Measurements from ENCODE around the gene ELP4.

DNA sequence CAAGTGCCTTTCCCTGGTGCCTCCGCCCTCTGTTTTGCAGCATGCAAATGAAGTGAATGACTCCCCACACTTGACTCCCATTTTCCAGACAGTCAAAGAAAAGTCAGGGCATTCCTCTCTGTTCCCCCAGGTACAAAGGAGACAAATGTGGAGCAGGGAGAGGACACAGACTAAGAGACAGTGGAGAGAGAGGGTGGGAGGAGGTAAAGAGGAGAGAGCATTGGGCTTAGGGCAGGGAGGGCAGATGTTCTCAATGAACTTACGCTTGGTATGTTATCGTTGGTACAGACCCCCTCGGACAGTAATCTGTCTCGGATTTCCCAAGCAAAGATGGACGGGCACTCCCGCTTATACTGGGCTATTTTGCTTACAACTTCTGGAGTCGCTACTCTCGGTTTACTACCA is 291.7 kb downstream of the ELP4 start:
- no peak for TF ChIP-seq TAF1 (IDR thresholded peaks at IDR 0.05; ENCODE audit: borderline replicate concordance, insufficient read depth, low read length)
- TF ChIP-seq SIN3A (IDR thresholded peaks at IDR 0.05; ENCODE audit: borderline replicate concordance, insufficient read depth, low read length), result no peak
- TF ChIP-seq, protein P1, sequence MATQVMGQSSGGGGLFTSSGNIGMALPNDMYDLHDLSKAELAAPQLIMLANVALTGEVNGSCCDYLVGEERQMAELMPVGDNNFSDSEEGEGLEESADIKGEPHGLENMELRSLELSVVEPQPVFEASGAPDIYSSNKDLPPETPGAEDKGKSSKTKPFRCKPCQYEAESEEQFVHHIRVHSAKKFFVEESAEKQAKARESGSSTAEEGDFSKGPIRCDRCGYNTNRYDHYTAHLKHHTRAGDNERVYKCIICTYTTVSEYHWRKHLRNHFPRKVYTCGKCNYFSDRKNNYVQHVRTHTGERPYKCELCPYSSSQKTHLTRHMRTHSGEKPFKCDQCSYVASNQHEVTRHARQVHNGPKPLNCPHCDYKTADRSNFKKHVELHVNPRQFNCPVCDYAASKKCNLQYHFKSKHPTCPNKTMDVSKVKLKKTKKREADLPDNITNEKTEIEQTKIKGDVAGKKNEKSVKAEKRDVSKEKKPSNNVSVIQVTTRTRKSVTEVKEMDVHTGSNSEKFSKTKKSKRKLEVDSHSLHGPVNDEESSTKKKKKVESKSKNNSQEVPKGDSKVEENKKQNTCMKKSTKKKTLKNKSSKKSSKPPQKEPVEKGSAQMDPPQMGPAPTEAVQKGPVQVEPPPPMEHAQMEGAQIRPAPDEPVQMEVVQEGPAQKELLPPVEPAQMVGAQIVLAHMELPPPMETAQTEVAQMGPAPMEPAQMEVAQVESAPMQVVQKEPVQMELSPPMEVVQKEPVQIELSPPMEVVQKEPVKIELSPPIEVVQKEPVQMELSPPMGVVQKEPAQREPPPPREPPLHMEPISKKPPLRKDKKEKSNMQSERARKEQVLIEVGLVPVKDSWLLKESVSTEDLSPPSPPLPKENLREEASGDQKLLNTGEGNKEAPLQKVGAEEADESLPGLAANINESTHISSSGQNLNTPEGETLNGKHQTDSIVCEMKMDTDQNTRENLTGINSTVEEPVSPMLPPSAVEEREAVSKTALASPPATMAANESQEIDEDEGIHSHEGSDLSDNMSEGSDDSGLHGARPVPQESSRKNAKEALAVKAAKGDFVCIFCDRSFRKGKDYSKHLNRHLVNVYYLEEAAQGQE (IDR thresholded peaks at IDR 0.05; ENCODE audit: insufficient read depth in 1 of 2, low read depth in 2 of 2, low read length in 2 of 2), result no peak
- TF ChIP-seq POLR2AphosphoS5 (IDR thresholded peaks at IDR 0.05; ENCODE audit: low read depth, low read length), result no peak
- TF ChIP-seq FOXP2 (optimal IDR thresholded peaks at IDR 0.05; ENCODE audit: borderline replicate concordance, extremely low read depth, extremely low read length, insufficient read depth), result no peak
